OCI-LY3 (cell line): Measurements from ENCODE around the gene SFXN2.
"Not testable (repeated sequence)": the region's sequence is repeated elsewhere in the genome, so short reads cannot be mapped to it uniquely, and the experiment has no call there.

Source experiments
- H2AFZ ChIP-seq: fragments of 200-600, 300-600 bp; shearing (Covaris generic); 2 replicates; pipeline ENCODE4 v1.6.0; 2014; ENCODE audit warnings: antibody characterized with exemption, low read depth, low read length
- H3K27ac ChIP-seq: fragments of 200-600, 300-600 bp; sonication (generic); 2 replicates; pipeline ENCODE4 v1.5.1; 2014; ENCODE audit warnings: mild to moderate bottlenecking, low read length, moderate library complexity, mixed read lengths
- H3K27me3 ChIP-seq: fragments of 200-600, 300-600 bp; sonication (generic); 2 replicates; pipeline ENCODE4 v1.6.1; 2014; ENCODE audit warnings: low read depth, low read length, mixed read lengths
- H3K36me3 ChIP-seq: fragments of 200-600, 300-600 bp; sonication (generic); replicated peaks from 2 replicates; pipeline ENCODE3; 2014; ENCODE audit warnings: low read depth, low read length, mixed read lengths
- H3K4me1 ChIP-seq: fragments of 300-600, 200-600 bp; sonication (generic); 2 replicates; pipeline ENCODE4 v1.6.1; 2014; ENCODE audit warnings: low read length, mixed read lengths
- H3K4me2 ChIP-seq: fragments of 200-600, 300-600 bp; sonication (generic); 2 replicates; pipeline ENCODE4 v1.6.1; 2014; ENCODE audit warnings: low read length, mixed read lengths
- H3K4me3 ChIP-seq: fragments of 300-600, 200-600 bp; sonication (generic); 2 replicates; pipeline ENCODE4 v1.5.1; 2014; ENCODE audit warnings: antibody characterized with exemption, mild to moderate bottlenecking, low read length, moderate library complexity
- H3K79me2 ChIP-seq: fragments of 300-600, 200-600 bp; shearing (Covaris generic); 2 replicates; pipeline ENCODE4 v1.6.1; 2014; ENCODE audit warnings: mild to moderate bottlenecking, low read length, mixed read lengths
- H3K9ac ChIP-seq: fragments of 300-600, 200-600 bp; shearing (Covaris generic); 2 replicates; pipeline ENCODE4 v1.6.0; 2014; ENCODE audit warnings: mild to moderate bottlenecking, low read length, moderate library complexity
- H3K9me3 ChIP-seq: fragments of 200-600, 300-600 bp; shearing (Covaris generic); 2 replicates; pipeline ENCODE4 v1.6.1; 2014; ENCODE audit warnings: low read length, mixed read lengths; ENCODE audit not compliant: insufficient read depth
- H4K20me1 ChIP-seq: fragments of 200-600, 300-600 bp; sonication (generic); 2 replicates; pipeline ENCODE4 v1.6.1; 2016; ENCODE audit warnings: low read length, mixed read lengths; ENCODE audit not compliant: insufficient read depth
- EZH2phosphoT487 ChIP-seq: fragments of 200-600 bp; shearing (Covaris generic); IDR thresholded peaks from 2 replicates; pipeline ENCODE4 v1.6.1; 2018; ENCODE audit warnings: antibody characterized with exemption, mixed run types, low read depth
- TF ChIP-seq, protein P1 (sequence below): fragments of 200-600, 300-600 bp; sonication (generic); IDR thresholded peaks from 2 replicates; pipeline ENCODE4 v1.5.1; 2014; ENCODE audit warnings: antibody characterized with exemption, low read length, low read depth

Gene SFXN2

DNA sequence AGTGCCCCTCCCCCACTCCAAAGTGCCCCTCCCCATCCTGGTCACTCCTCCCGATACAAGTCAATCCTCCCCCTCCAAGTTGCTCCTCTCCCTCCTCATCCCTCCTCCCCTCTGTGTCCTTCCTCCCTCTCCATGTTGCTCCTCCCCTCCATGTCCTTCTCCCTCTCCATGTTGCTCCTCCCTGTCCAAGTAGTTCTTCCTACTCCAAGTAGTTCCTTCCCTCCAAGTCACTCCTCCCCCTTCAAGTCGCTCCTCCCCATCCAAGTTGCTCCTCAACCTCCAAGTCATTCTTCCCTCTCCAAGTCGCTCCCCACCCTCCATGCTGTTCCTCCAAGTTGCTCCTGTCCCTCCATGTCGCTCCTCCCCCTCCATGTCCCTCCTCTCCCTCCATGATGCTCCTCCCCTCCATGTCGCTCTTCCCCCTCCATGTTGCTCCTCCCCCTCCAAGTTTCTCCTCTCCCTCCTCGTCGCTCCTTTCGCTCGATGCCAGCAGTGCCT is 20.7 kb downstream of the SFXN2 start:
- Histone ChIP-seq H3K36me3 (peaks cover 11% of the 10 kb centered on the region), H3K27me3 (no peaks in the 10 kb centered on the region), H3K79me2 (no peaks in the 10 kb centered on the region), H2AFZ (no peak overlapping the region), H3K9ac (no peak overlapping the region), H3K4me2 (no peak overlapping the region), H3K4me3 (no peak overlapping the region), H3K9me3 (no peaks in the 10 kb centered on the region), H3K27ac (no peak overlapping the region), H3K4me1 (no peaks in the 10 kb centered on the region), H4K20me1 (no peaks in the 10 kb centered on the region)
- no peak for TF ChIP-seq EZH2phosphoT487
- TF ChIP-seq, protein P1, sequence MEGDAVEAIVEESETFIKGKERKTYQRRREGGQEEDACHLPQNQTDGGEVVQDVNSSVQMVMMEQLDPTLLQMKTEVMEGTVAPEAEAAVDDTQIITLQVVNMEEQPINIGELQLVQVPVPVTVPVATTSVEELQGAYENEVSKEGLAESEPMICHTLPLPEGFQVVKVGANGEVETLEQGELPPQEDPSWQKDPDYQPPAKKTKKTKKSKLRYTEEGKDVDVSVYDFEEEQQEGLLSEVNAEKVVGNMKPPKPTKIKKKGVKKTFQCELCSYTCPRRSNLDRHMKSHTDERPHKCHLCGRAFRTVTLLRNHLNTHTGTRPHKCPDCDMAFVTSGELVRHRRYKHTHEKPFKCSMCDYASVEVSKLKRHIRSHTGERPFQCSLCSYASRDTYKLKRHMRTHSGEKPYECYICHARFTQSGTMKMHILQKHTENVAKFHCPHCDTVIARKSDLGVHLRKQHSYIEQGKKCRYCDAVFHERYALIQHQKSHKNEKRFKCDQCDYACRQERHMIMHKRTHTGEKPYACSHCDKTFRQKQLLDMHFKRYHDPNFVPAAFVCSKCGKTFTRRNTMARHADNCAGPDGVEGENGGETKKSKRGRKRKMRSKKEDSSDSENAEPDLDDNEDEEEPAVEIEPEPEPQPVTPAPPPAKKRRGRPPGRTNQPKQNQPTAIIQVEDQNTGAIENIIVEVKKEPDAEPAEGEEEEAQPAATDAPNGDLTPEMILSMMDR: no peak

GRCh38 chr10:102738692-102739121 is 24.3 kb downstream of the SFXN2 start:
- no peaks in the 10 kb centered on the region for H3K27me3 ChIP-seq
- no peaks in the 10 kb centered on the region for H3K9me3 ChIP-seq
- no peaks in the 10 kb centered on the region for H3K79me2 ChIP-seq
- H4K20me1 ChIP-seq: no peaks in the 10 kb centered on the region
- H2AFZ ChIP-seq: no peak overlapping the region
- no peak overlapping the region for H3K4me2 ChIP-seq
- H3K9ac ChIP-seq: no peak overlapping the region
- H3K36me3 ChIP-seq: peaks cover 6% of the 10 kb centered on the region
- no peak overlapping the region for H3K27ac ChIP-seq
- TF ChIP-seq, protein P1: no peak
- TF ChIP-seq EZH2phosphoT487: no peak
- H3K4me3 ChIP-seq: no peak overlapping the region
- peaks cover 5% of the 10 kb centered on the region; the same call in 1 of the 2 replicates for H3K4me1 ChIP-seq

GRCh38 chr10:102740229-102740628 is 25.8 kb downstream of the SFXN2 start:
- Histone ChIP-seq H3K27me3 (no peaks in the 10 kb centered on the region), H3K79me2 (peaks cover 11% of the 10 kb centered on the region), H3K4me1 (peaks cover 10% of the 10 kb centered on the region), H4K20me1 (no peaks in the 10 kb centered on the region), H3K4me3 (no peak overlapping the region), H3K4me2 (no peak overlapping the region), H2AFZ (no peak overlapping the region), H3K9ac (no peak overlapping the region), H3K36me3 (peaks cover 2% of the 10 kb centered on the region), H3K27ac (no peak overlapping the region), H3K9me3 (no peaks in the 10 kb centered on the region)
- TF ChIP-seq EZH2phosphoT487: no peak
- TF ChIP-seq, protein P1: no peak

DNA sequence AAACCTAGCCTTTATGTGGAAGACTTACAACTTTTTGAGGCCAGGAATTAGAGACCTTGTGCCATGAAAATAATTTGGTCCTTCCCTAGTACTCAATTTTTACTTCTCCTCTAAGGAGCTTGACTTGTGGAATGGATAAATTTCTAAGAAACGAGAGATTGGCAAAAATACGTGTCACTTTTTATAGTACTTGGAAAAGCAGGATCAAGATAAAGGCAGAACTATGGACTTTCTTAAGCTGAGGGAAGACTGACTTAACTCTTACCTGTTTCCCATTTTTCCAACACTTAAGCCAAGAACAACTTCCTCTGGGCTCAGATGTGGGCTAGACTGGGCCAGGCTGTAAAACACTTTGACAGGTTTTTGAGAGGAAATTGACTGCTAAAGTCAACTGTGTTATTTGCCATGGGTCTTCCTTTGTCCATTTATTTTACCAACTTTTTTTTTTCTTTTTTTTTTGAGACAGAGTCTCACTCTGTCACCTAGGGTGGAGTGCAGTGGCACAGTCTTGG is 27.3 kb downstream of the SFXN2 start:
- Histone ChIP-seq H3K4me1 (peaks cover 10% of the 10 kb centered on the region), H3K27me3 (no peaks in the 10 kb centered on the region), H4K20me1 (no peaks in the 10 kb centered on the region), H3K9me3 (no peaks in the 10 kb centered on the region), H3K27ac (no peak overlapping the region), H3K36me3 (peaks cover 2% of the 10 kb centered on the region), H3K4me3 (no peak overlapping the region), H3K9ac (no peak overlapping the region), H2AFZ (no peak overlapping the region), H3K4me2 (no peak overlapping the region), H3K79me2 (peaks cover 11% of the 10 kb centered on the region)
- no peak for TF ChIP-seq EZH2phosphoT487
- TF ChIP-seq, protein P1: no peak

GRCh38 chr10:102742313-102742712 is 27.9 kb downstream of the SFXN2 start:
- peaks cover 11% of the 10 kb centered on the region for H3K79me2 ChIP-seq
- H3K27ac ChIP-seq, H4K20me1 ChIP-seq, H3K9ac ChIP-seq, H3K4me2 ChIP-seq, H3K36me3 ChIP-seq, H3K27me3 ChIP-seq, H3K9me3 ChIP-seq, H3K4me3 ChIP-seq, H2AFZ ChIP-seq, H3K4me1 ChIP-seq: not testable (repeated sequence)
